Activated CD8-positive, alpha-beta memory T cell treated with anti-CD3 and anti-CD28 coated beads, Interleukin-2, amount 50 U/mL, for 24 hours (primary cell): ENCODE data around the gene EHMT1.
"Not testable (repeated sequence)": the region's sequence is repeated elsewhere in the genome, so short reads cannot be mapped to it uniquely, and the experiment has no call there.

Experiments used
- DNase-seq: peaks from one replicate; pipeline ENCODE4 v3.0.0-alpha.2; 2020; ENCODE audit errors: extremely low read depth

The EHMT1 gene

GRCh38 chr9:137884547-137884946 is 265.7 kb downstream of the EHMT1 start:
- DNase-seq = not testable (repeated sequence)

- DNase-seq = not testable (repeated sequence)
Measured at GRCh38 chr9:137885121-137885520, 266.3 kb downstream of the EHMT1 start.
